Activated CD4-positive, alpha-beta T cell treated with anti-CD3 and anti-CD28 coated beads for 1 hour (primary cell): ENCODE data around the gene AUTS2.

Experiments used
- DNase-seq: peaks from one replicate; pipeline ENCODE4 v3.0.0-alpha.2; 2020

The AUTS2 gene

DNA sequence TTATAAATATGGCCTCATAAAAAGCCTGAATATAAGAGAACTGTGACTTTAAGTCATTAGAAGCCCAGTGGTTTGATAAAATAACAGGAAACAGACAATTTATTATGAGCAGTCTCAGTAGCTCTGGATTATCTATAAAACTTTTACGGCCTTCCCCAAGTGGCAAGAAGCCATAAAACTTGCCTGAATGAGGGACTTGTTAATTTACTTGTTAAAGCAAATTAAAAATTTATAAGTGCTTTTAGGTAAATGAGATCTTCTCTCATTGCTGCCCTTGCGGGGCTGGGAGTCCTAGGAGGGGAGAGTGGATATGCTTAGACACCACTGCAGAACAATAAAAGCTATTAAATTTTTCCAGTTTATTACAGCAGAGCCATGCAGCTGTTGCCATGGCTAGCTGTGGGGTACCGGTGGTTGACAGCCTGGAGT is 499.9 kb downstream of the AUTS2 start:
- no peak for DNase-seq

DNA sequence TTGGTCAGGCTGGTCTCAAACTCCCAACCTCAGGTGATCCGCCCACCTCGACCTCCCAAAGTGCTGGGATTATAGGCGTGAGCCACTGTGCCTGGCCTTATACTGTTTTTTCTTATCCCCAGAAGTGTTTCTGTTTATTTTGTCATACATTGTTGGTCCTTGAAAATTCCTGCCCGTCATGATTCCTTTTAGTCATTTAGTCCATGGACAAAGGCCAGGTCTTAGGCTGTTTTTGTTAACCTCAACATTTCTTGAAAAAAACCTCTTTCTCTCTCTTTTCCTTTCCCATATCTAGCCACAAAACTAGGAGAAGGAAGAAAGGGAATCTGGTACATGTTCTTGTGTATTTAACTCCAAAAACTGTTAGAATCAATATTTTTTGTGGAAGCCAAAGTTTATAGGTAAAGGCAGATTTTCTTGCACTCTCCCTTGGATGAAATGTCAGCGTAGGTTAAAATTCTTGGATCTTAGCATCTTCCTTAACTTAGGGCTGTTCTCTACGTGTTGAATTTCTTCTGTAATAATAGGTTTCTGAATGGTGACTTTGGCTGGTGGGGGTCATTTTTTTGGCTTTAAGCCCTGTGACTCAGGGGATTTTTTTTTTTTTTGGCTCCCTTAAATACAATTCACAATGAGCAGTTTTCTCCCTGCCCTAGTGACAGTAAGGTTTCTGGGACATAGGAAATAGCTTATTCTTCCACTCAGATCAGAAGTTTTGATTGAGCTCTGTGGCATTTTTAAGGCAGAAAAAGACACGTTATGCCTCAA is 500.8 kb downstream of the AUTS2 start:
- DNase-seq: no peak

DNA sequence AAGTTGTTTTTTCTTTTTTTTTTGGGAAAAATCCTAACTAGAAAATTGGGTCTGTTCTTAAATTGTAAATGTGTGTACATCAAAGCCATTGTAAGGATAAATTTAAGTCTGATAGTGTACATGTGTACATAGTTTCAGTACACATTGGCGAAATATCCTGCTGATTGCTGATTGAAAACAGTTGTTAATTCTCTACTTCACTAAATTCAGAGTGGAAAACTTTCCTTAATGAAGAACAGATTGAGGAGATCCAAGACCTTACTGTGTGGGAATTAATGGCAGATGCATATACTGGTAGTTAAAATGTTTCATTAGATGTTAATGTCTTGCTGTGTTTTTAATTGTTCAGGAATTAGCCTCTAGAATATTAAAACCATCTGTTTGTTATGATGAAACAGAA is 506.0 kb downstream of the AUTS2 start:
- DNase-seq: no peak

DNA sequence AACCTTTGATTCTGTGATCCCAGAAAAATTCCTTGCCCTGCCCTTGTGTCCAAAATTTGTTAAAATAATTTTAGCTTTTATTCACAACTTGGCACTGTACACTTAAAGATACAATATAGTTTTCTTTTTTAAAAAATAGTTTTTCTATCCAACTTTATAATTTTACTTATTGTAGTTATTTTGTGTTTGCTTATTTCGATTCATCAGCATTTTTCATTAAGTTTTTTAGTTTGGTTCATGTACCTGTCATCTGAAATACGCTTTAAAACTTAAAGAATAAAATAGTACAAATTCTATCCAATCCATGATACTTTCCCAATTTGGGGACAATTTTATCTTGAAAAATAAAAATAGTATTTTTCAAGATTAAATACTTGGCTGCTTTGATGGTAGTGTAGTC is 514.8 kb downstream of the AUTS2 start:
- no peak for DNase-seq

DNA sequence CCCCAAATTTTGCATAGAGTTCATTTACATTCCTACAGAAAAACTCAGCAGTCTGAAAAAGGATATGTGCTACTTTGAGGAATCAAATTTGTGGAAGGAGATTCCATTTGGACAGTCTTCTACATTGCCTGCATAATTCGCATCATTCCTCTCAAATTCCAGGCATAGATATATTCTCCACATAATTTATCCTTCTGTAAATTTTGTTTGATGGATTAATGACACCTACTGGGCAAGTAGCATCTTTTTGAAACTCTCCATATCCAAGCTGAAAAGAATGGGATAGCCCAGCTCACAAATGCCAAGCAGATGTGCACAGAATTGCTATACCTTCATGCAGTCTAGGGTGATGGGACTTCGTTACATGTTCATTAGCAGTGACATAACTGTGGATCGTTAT is 515.3 kb downstream of the AUTS2 start:
- no peak for DNase-seq

DNA sequence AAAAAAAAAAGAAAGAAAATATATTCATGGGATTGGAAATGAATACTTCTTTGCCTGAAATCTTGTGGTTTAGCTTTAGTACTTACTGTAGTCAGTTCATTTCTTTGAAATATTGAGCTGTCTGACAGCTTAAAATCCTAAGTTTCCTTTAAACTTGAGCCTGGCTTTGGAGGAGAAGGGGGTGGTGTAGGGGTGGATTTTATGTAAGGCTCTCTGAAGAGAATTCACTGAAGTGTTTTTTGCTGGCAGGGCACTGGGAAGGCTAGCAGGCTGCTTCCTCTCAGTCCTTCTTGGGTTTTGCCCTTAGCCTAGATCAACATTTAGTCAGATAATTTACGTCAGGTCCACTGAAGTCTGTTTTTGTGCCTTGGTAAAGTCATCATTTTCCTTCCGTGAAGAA is 516.5 kb downstream of the AUTS2 start:
- DNase-seq: no peak

DNA sequence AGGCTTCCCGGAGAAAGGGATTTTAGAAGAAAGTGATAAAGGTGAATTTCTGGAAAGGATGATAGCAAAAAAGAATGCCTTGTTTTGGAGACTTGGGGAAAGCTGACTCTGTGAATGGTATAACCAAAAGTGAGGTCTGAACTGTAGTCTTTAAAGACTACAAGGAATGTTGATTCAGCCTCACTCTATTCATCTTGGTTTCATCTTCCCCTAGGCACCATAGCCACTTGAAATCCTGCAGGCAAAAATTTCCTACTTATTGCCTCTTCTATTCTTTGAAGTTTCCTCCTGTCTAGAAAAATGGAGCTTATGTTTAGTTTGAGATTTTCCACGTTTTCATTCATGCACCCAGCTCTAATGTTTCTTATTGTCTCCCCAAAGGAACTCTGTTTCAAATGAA is 518.0 kb downstream of the AUTS2 start:
- no peak for DNase-seq

DNA sequence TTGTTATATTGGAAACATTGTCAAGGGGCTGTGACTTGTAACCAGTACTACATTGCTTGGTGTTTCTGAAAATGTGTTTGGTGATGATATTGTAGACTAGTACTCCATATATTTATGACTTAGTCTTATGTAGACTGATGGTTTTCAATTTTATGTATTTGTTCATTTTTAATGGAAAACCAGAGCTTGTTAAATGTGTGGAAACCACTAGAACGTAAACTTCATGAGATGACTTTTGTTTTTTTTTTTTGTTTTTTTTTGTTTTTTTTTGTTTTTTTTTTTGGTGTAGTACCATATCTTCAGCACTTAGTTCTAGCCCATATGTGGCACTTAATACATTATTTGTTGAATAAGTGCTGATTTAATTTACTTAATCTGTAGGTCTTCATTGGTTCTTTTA is 518.6 kb downstream of the AUTS2 start:
- DNase-seq: no peak

DNA sequence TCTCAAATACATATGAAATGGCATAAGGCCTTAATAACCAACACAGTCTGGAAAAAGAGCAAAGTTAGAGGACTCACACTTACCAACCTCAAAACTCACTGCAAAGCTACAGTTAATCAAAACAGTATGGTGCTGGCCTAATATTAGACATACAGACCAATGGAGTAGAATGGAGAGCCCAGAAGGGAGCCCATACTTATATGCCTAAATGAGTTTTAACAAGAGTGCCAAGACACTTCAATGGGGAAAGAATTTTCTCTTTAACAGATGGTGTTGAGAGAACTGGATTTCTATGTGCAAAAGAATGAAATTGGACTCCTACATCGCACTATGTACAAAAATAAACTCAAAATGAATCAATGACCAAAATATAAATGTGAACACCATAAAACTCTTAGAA is 522.6 kb downstream of the AUTS2 start:
- no peak for DNase-seq

DNA sequence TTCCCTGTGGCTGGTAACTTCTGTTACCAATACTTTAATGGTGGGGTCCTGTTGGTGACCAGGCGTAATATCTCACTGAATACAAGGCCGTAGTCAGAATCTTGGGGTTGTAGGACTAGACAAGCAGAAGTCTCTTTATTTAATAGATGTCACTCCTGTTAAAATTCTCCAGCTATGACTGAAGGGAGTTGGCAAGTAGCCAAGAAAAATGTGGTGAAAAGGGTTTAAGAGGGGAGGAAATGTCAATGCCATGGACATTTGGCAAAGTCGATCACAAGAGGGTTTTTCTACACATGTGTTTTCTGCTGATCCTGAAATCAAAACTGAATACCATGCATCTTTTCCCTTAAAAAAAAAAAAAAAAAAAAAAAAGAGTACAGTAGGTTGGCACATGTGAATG is 533.5 kb downstream of the AUTS2 start:
- DNase-seq: no peak

DNA sequence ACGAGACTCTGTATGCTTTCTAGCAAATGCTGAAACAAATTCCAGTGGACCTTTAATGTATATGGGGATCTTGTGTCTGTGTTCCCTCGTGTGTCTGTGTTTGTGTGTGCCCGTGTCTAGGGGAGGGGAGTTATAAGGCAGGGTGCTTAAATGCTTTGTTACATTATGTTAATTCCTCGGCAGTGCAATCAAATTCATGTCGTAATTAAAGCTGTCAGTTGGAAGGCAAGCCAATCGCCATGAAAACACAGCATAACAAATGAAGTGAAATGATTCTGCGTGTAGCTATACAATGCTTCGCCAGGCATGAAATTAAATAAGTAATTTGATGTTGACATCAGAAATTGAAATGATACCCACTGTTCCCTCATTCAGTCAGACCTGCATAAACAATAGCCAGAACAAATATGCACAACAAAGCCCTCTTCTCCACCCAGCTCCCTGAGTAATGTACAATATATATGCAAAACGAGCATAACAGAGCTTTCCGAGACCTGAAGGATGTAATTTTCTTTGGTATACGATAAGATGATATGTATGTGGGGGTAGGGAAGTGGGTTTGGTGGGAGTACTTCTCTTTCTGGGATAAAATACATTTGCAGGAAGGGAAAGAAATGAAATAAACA is 534.1 kb downstream of the AUTS2 start:
- no peak for DNase-seq

DNA sequence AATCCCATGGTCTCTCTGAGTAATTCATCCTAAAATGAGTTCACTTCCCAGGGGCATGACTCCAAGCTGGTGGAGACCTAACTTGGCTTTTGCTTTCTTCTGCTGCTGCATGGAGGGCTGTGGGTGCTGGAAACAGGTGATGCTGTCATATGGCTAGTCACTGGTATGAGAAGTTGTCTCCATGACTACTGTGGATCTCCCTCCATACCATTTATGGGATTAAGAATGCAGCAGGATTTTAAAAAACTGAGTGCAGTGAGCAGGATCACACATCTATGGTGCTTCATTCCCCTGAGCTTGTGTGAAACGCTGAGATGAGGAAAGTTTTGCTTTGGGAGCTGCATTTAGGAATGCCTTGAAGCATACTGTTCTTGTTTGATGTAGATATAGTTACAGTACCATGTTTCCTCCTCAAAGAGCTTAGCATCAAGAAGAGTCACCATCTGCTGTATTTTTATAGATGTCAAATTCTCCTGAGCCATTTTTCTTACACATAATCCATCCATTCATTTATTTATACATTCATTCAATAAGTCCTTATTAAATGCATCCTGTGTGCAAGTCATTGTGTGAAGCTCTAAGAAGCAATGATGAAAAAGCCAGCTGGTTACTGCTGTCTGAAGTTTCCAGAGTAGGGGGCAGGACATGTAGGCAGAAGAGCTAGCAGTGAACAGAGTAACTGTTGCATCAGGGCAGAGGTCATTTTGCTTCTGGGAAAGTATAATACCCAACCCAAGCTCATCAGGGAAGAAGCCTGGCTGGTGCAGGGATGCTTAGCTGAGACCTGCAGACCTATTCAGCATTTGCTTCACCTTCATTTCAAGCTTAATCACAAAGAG is 534.8 kb downstream of the AUTS2 start:
- no peak for DNase-seq

DNA sequence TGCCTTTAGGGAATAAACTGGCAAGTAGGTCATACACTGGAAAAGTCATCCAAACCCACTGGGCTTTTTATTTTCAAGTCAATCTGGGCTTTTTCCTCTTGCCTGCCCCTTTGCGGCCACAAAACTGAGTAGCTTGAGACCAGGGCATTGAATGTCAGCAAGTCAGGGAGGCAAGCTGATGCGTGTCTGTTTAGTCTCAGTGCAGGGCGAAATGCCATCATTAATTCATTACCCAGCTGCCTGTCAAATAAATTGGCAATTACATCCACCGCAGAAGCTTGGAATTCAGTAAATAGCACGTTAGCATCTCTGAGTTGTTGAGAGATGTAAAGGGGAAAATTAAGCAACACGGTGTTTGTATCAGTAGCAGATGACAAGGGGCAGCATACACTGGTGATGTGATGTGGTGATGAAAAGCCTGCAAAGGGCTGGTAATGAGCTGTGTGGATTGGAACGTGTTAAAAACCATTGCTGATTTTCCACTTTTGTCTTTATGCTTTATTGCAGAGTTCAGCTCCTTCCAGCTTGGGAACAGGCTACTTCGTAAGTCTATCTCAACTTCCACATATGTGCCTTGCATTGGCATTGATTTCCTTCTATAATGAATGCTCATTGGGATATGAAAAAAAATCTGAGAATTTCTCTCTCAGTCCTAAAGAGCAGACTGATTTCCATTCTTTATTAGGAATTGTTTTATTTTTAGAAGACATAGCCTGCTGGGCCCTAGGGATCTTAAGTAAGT is 535.9 kb downstream of the AUTS2 start:
- no peak for DNase-seq

DNA sequence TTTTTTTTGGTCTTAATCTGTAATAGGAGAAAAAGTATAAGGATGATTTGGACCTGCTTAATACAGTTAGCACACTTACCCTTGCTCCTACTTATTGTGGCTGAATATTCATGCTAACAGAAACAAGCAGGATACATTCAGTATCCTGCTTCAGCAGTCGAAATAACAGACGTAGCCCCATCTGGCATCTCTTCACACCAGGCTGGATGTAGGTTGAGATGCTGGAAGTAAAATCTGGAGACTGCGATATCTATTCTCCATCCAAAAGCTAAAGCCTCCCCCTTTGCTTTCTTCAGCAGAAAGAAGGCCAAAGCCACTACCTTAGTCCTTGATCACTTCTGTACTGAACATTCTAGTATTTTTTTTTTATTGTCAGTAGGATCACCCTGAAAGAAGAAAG is 537.4 kb downstream of the AUTS2 start:
- DNase-seq: no peak

DNA sequence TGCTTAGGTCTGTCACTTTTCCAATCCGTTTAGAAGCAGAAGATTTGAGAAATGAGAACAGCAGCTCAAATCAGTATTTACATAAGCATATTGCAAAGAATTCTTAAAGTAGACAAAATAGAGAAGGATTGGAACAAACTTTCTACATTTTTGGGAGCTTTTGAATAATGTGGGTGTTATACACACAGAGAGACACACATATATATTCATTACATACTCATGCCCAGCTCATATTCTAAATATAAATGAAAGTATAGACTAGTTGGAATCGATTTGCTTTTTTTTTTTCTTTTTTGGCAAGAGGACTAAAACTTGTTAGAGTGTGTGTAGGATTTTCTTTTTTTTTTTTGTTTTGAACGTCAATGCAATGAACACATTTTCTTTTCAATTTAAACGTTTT is 538.9 kb downstream of the AUTS2 start:
- DNase-seq: no peak

DNA sequence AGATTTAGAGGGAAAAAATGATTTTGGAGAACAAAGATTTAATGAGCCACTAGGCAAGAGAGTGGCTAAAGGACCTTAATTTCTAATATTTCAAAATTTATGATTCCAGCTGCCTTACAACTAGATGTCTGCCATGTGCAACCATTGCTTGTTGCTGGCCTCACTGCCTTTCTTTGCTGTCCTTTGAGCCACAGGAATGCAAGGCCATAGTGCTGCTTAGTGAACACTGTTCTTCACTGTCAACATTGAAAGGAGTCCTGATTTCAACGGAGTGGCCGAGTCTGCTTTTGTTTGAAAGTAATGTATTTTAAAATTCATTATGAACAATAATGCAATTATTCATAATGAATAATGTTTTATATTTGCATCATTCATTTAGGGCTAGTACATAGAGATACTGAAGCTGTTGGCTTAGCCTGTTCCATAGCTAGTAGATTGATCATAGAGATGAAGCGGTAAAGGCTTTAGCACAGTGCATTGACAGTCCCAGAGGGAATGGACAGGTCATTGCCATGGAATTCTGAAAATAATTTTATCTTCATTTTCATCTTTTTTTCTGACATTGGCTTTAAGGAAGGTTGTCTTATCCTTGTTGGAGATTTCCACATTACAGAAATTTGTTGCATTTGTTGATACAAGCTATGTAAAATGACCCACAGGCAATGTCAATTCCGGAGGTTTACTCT is 544.1 kb downstream of the AUTS2 start:
- no peak for DNase-seq

DNA sequence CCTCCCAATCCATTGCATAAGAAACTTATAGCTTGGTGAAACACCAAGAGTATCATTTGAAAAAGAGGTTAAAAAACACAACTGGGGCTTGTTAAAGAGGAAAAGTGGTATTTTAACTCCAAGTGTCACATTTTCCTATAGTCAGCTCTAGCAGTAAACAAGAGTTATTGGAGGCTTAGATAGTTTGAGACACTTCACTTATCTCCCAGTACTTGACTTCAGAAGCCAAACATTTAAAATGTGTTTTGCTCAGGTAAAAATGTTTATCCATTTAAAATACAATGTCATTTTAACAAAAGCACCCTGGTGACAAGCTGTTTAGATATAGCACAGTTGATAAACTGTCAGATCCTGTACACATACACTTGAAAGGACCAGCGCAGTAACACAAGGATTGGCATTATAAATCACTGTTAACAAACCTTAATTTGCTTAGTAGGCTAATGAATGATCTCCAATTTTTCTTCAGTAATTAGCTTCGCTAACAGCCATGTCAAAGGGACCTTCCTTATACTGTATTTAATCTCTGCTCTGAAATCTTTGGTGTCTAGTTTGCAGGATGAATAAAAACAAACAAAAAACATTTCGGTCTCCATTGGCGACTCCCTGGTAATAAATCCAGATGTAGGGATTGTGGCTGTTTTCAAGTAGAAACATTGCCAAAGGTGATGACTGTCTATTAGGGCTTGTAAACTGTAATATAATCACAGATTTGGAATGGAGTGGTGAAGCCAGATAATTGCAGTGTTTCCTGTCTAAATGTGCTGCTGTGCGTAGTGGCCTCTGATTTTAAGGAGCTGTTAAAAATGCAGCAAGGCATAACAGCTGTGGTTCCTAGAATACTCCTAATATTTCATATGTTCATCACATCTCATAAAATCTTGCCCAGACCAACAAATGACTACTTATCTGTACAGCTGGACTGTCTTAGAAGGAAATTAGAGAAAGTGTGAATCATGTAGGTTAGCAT is 545.1 kb downstream of the AUTS2 start:
- no peak for DNase-seq

DNA sequence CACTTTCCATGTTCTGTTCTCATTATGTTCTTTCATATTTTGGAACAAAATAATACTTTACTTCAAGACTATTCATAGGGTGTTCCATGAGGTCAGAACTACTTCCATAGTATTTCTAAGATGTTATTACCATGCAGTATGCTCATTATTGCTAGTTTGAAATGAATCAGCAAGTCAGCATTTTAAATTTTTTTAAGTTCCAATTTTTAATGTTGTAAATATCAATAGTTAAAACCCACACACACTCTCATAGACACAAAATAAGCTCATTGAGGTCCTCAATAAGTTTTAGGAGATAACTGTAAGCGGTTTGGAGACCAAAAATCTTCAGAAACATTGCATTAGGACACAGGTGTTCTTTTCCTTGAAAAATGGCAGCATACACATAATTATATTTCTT is 550.7 kb downstream of the AUTS2 start:
- no peak for DNase-seq

DNA sequence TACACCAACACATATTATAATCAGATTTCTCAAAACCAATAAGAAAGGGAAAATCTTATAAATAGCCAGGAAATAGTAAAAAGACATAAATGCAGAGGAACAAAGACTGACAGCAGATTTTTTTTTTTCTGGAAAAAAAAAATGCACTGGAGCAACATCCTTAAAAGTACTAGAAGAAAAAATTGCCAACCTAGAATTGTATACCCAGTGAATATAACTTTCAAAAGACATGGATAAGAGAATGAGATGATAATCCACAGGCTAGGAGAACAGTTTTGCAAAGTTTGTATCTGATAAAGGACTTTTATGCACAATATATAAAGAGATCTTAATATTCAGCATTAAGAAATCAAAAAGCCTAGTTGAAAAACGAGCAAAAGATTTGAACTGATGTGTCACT is 554.0 kb downstream of the AUTS2 start:
- no peak for DNase-seq

DNA sequence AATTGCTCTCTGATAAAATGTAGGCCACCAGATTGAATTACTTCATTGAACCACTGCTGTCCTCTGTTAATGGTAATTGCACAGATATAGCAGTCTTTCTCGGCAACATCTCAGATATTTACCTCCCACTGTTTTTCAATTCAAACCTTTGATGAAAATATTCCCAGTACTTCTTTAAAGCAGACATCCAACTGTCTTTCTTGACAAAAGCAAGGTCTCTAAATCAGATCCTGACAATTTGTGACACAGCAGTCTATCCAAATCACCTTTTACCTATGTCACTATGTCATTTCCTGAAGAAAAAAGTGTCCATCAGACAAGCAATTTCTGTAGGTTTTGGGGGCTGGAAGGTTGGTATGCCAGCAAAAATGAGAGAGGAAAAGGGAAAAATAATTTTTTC is 555.7 kb downstream of the AUTS2 start:
- no peak for DNase-seq

DNA sequence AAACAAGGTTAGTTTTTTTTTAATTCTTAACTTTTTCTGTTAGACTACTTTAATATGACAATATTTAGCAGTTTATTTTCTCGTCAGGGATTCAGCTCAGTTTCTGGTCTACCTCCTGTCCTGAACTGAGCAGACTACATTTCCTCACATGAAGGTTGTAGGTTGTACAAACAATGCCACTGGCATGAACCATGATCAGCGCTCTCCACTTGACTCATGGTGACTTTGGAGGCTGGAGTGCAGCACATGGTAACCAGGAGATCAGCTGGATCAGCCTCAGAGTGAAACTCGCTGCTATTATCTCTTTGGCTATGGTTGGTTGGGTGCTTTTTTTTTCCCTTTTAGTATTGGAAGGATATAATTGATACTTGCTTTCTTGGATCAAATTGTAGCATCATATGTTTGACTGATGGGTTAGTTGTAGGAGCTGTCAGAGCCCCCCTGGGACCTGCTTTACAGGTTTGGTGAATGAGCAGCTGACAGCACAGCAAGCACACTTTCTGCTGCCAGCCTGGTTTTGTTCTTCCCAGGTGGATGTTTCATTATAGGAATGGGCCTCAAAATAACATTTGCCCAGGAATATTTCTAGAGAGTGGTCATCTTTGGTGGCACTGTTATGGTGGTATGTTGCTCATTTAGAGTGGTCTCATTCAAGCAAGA is 556.4 kb downstream of the AUTS2 start:
- DNase-seq: no peak
